BE2C (cell line): ENCODE results near the gene TPX2.

Experiments used
- DNase-seq: peaks from one replicate; pipeline ENCODE4 v3.0.0-alpha.2; 2020
- H3K27me3 ChIP-seq: fragments of 250-450 bp; sonication (Bioruptor Pico); 2 replicates; pipeline ENCODE4 v1.5.1; 2020; ENCODE audit warnings: mild to moderate bottlenecking
- H3K36me3 ChIP-seq: fragments of 250-450 bp; sonication (Bioruptor Pico); 2 replicates; pipeline ENCODE4 v1.5.1; 2020; ENCODE audit warnings: mild to moderate bottlenecking
- H3K4me1 ChIP-seq: fragments of 250-450 bp; sonication (Bioruptor Pico); 2 replicates; pipeline ENCODE4 v1.5.1; 2020
- H3K4me3 ChIP-seq: 2 replicates; pipeline ENCODE4 v1.5.1; 2011; ENCODE audit warnings: low read depth, low read length
- H3K9me3 ChIP-seq: fragments of 250-450 bp; sonication (Bioruptor Pico); 2 replicates; pipeline ENCODE4 v1.5.1; 2020
- CTCF ChIP-seq: IDR thresholded peaks from 2 replicates; pipeline ENCODE4 v1.5.1; 2012; ENCODE audit warnings: mild to moderate bottlenecking, low read depth, low read length

Gene TPX2

GRCh38 chr20:31767805-31768204, 28.7 kb downstream of the TPX2 start:
- Histone ChIP-seq H3K27me3 (no peaks in the 10 kb centered on the region), H3K4me3 (no peak overlapping the region), H3K4me1 (no peaks in the 10 kb centered on the region), H3K36me3 (peaks cover 90% of the 10 kb centered on the region), H3K9me3 (no peaks in the 10 kb centered on the region)
- TF ChIP-seq CTCF: no peak
- no peak for DNase-seq

GRCh38 chr20:31769681-31770080, 30.6 kb downstream of the TPX2 start:
- DNase-seq: no peak
- no peak for TF ChIP-seq CTCF
- peaks cover 90% of the 10 kb centered on the region for H3K36me3 ChIP-seq
- no peak overlapping the region for H3K4me3 ChIP-seq
- H3K9me3 ChIP-seq: no peaks in the 10 kb centered on the region
- no peaks in the 10 kb centered on the region for H3K4me1 ChIP-seq
- no peaks in the 10 kb centered on the region for H3K27me3 ChIP-seq

GRCh38 chr20:31770243-31770642, 31.2 kb downstream of the TPX2 start:
- Histone ChIP-seq H3K4me3 (no peak overlapping the region), H3K4me1 (no peaks in the 10 kb centered on the region), H3K36me3 (peaks cover 91% of the 10 kb centered on the region), H3K27me3 (no peaks in the 10 kb centered on the region), H3K9me3 (no peaks in the 10 kb centered on the region)
- TF ChIP-seq CTCF: no peak
- no peak for DNase-seq

- DNase-seq: no peak
- Histone ChIP-seq H3K9me3 (no peaks in the 10 kb centered on the region), H3K27me3 (no peaks in the 10 kb centered on the region), H3K4me3 (no peak overlapping the region), H3K4me1 (no peaks in the 10 kb centered on the region), H3K36me3 (peaks cover 93% of the 10 kb centered on the region)
- TF ChIP-seq CTCF: no peak
Measured at GRCh38 chr20:31774408-31774807, 35.3 kb downstream of the TPX2 start.

- H3K36me3 ChIP-seq: peaks cover 97% of the 10 kb centered on the region
- H3K4me1 ChIP-seq: no peaks in the 10 kb centered on the region
- H3K9me3 ChIP-seq: no peaks in the 10 kb centered on the region
- TF ChIP-seq CTCF: no peak
- H3K27me3 ChIP-seq: no peaks in the 10 kb centered on the region
- DNase-seq: no peak
- H3K4me3 ChIP-seq: no peak overlapping the region
Measured at GRCh38 chr20:31780839-31781238, 41.7 kb downstream of the TPX2 start.

- no peak for DNase-seq
- no peaks in the 10 kb centered on the region for H3K9me3 ChIP-seq
- no peak overlapping the region for H3K4me3 ChIP-seq
- no peaks in the 10 kb centered on the region for H3K4me1 ChIP-seq
- H3K27me3 ChIP-seq: no peaks in the 10 kb centered on the region
- H3K36me3 ChIP-seq: peaks cover 99% of the 10 kb centered on the region
- TF ChIP-seq CTCF: no peak
Measured at GRCh38 chr20:31781945-31782344, 42.9 kb downstream of the TPX2 start.
